HepG2 (cell line): Measurements from ENCODE around the gene COX14. TPM values are rescaled to one million over a fixed set of nuclear protein-coding genes. Genes with fewer than 3 reads are reported as not detected.

Experiments
- ATAC-seq: fragments of 200-7000 bp; cut with Tn5 transposase; 3 replicates; pipeline ENCODE4 v1.9.1; 2020; ENCODE audit warnings: mild to moderate bottlenecking, moderate library complexity
- BruUV-seq: library from RNA; stranded (reverse); fragments of 400-500 nt; replicated peaks from 2 replicates; lab custom pipeline; 2021; lab: Mats Ljungman, UMichigan
- CTCF ChIA-PET: fragments of 300-600 bp; formaldehyde crosslinking; extraction: SDS; loops from one replicate; lab custom pipeline; 2021; ENCODE audit warnings: low total read pairs, inconsistent platforms, low intra/inter-chr PET ratio; lab: Yijun Ruan, JAX
- POLR2A ChIA-PET: fragments of 350-600 bp; sonication (Branson Sonifier 250); formaldehyde crosslinking; loops from one replicate; lab custom pipeline; 2020; ENCODE audit warnings: antibody characterized with exemption, inconsistent platforms; lab: Yijun Ruan, JAX
- DNase-seq: peaks from one replicate; pipeline ENCODE4 v3.0.0-alpha.2; 2015; ENCODE audit warnings: low spot score
- FAIRE-seq: peaks from 3 replicates; lab custom pipeline; 2011; peaks lifted over from hg19 to GRCh38; lab: Jason Lieb, UNC
- H2AFZ ChIP-seq: one replicate; pipeline ENCODE4 v1.6.1; 2011; ENCODE audit warnings: low read length, inconsistent platforms
- H3K27ac ChIP-seq: fragments of 300-600 bp; 3 replicates; pipeline ENCODE4 v1.8.0; 2011; ENCODE audit warnings: mixed run types, mild to moderate bottlenecking, mixed read lengths, low read length, inconsistent platforms; ENCODE audit not compliant: insufficient read depth; ENCODE audit errors: extremely low read length
- H3K27me3 ChIP-seq, 2 experiments: fragments of 200-600 bp in 1 of 2; 2 replicates in 1 of 2; 3 replicates in 1 of 2; pipeline versions ENCODE4 v1.6.0 to v1.8.0; 2011; ENCODE audit warnings: low read length in 2 of 2, mild to moderate bottlenecking in 2 of 2, moderate library complexity in 2 of 2, inconsistent platforms in 1 of 2; ENCODE audit not compliant: insufficient read depth in 2 of 2, control insufficient read depth in 1 of 2
- H3K36me3 ChIP-seq, 2 experiments: fragments of 200-600 bp in 1 of 2; replicated peaks in 1 of 2; 2 replicates in 1 of 2; 3 replicates in 1 of 2; pipeline versions ENCODE4 v1.5.1 to v1.8.0; 2011; ENCODE audit warnings: low read length in 2 of 2, inconsistent platforms in 1 of 2; ENCODE audit not compliant: insufficient read depth in 2 of 2, control insufficient read depth in 1 of 2
- H3K4me1 ChIP-seq: 2 replicates; pipeline ENCODE4 v1.5.1; 2012; ENCODE audit warnings: low read length, inconsistent platforms; ENCODE audit not compliant: insufficient read depth
- H3K4me2 ChIP-seq: 2 replicates; pipeline ENCODE4 v1.6.0; 2011; ENCODE audit warnings: low read depth, low read length, inconsistent platforms
- H3K4me3 ChIP-seq, 3 experiments: fragments of 200-600 bp in 1 of 3; sonication (generic), shearing (Covaris generic) in 1 of 3; replicated peaks in 1 of 3; 2 replicates each; pipeline ENCODE4 v1.5.1; 2011 to 2016; ENCODE audit warnings: low read length in 3 of 3, inconsistent platforms in 2 of 3, low read depth in 2 of 3, mild to moderate bottlenecking in 2 of 3, control low read depth in 1 of 3, mixed read lengths in 1 of 3; ENCODE audit not compliant: insufficient read depth in 1 of 3
- H3K79me2 ChIP-seq: one replicate; pipeline ENCODE4 v1.6.1; 2011; ENCODE audit warnings: low read length, inconsistent platforms; ENCODE audit not compliant: insufficient read depth
- H3K9ac ChIP-seq: 2 replicates; pipeline ENCODE4 v1.6.0; 2011; ENCODE audit warnings: mild to moderate bottlenecking, low read depth, low read length, inconsistent platforms; ENCODE audit not compliant: insufficient read depth
- H3K9me3 ChIP-seq: 2 replicates; pipeline ENCODE4 v1.5.1; 2012; ENCODE audit warnings: mild to moderate bottlenecking, low read length
- H4K20me1 ChIP-seq: 2 replicates; pipeline ENCODE4 v1.6.0; 2011; ENCODE audit warnings: inconsistent platforms, mild to moderate bottlenecking, low read length, moderate library complexity; ENCODE audit not compliant: insufficient read depth
- ASH2L ChIP-seq: fragments of 300-600, 200-600 bp; sonication (generic); IDR thresholded peaks from 2 replicates; pipeline ENCODE4 v1.7.0; 2017; ENCODE audit warnings: low read depth, mild to moderate bottlenecking, moderate library complexity, mixed read lengths, low read length; ENCODE audit not compliant: insufficient read length
- GATAD1 ChIP-seq: IDR thresholded peaks from 2 replicates; pipeline ENCODE4 v1.6.1; 2016; ENCODE audit warnings: missing genetic modification reagents, missing compliant biosample characterization
- HMGXB4 ChIP-seq, 2 experiments: sonication (generic) in 1 of 2; formaldehyde crosslinking in 1 of 2; IDR thresholded peaks; 2 replicates each; pipeline versions ENCODE4 v1.4.0 to v1.6.1; 2018 to 2020; ENCODE audit warnings: missing genetic modification reagents in 2 of 2, borderline replicate concordance in 1 of 2, low read depth in 1 of 2, mild to moderate bottlenecking in 1 of 2, missing biosample characterization in 1 of 2
- HNF1B ChIP-seq: sonication (generic); formaldehyde crosslinking; IDR thresholded peaks from 2 replicates; pipeline ENCODE4 v1.5.1; 2020; ENCODE audit warnings: mild to moderate bottlenecking, moderate library complexity, missing genetic modification reagents
- IRF1 ChIP-seq: sonication (generic); formaldehyde crosslinking; IDR thresholded peaks from 2 replicates; pipeline ENCODE4 v1.4.0; 2020; ENCODE audit warnings: low read depth, mild to moderate bottlenecking, missing genetic modification reagents
- PHF20 ChIP-seq: sonication (generic); formaldehyde crosslinking; IDR thresholded peaks from 2 replicates; pipeline ENCODE4 v1.5.0; 2020; ENCODE audit warnings: mild to moderate bottlenecking, missing genetic modification reagents
- SMC3 ChIP-seq: IDR thresholded peaks from 2 replicates; pipeline ENCODE4 v1.6.1; 2011; ENCODE audit warnings: low read length, improper control_type of control experiment
- WIZ ChIP-seq: sonication (generic); formaldehyde crosslinking; IDR thresholded peaks from 2 replicates; pipeline ENCODE4 v1.5.1; 2020; ENCODE audit warnings: mild to moderate bottlenecking, missing genetic modification reagents
- ZBTB37 ChIP-seq: sonication (generic); formaldehyde crosslinking; IDR thresholded peaks from 2 replicates; pipeline ENCODE4 v1.4.0; 2020; ENCODE audit warnings: mild to moderate bottlenecking, missing genetic modification reagents
- ZFP36L1 ChIP-seq: sonication (generic); formaldehyde crosslinking; IDR thresholded peaks from 2 replicates; pipeline ENCODE4 v1.8.0; 2022; ENCODE audit warnings: mild to moderate bottlenecking, missing genetic modification reagents, moderate library complexity
- ZNF713 ChIP-seq: sonication (generic); formaldehyde crosslinking; IDR thresholded peaks from 2 replicates; pipeline ENCODE4 v1.4.0; 2020; ENCODE audit warnings: mild to moderate bottlenecking, missing genetic modification reagents
- ZNF773 ChIP-seq: sonication (generic); formaldehyde crosslinking; IDR thresholded peaks from 2 replicates; pipeline ENCODE4 v1.4.0; 2020; ENCODE audit warnings: missing genetic modification reagents, borderline replicate concordance
- ZNF780A ChIP-seq: sonication (generic); formaldehyde crosslinking; IDR thresholded peaks from 2 replicates; pipeline ENCODE4 v1.8.0; 2022; ENCODE audit warnings: mild to moderate bottlenecking, missing genetic modification reagents, moderate library complexity
- WGBS: methylation state at CpG from one replicate; pipeline ENCODE4 v1.1.6; 2017; ENCODE audit warnings: low lambda C conversion rate; 5-methylcytosine and 5-hydroxymethylcytosine counted together
- in situ Hi-C: cut with HindIII; loops from 2 replicates; pipeline ENCODE4 v1.10.0; 2017; ENCODE audit warnings: low pct_unique_long_range_greater_than_20kb; ENCODE audit not compliant: extremely low pct_ligation_motif_present
- intact Hi-C: fragments of 100-400 bp; cut with micrococcal nuclease; formaldehyde crosslinking; loops from one replicate; pipeline ENCODE4 v1.10.0; 2022; ENCODE audit not compliant: unreplicated experiment
- polyA plus RNA-seq, 8 experiments: library from polyadenylated mRNA; depleted of rRNA in 3 of 8; stranded (reverse) in 7 of 8; unstranded in 1 of 8; fragments of >200 nt; fragmentation: Illumina TruSeq in 4 of 8; extraction: Trizol in 4 of 8; gene quantifications; 2 replicates each; pipeline versions ENCODE4 v1.2.1 to v1.2.3, GENCODE V29; 2011 to 2016; ENCODE audit warnings: low read depth in 4 of 8, missing spikeins in 1 of 8, mixed read lengths in 1 of 8; ENCODE audit not compliant: insufficient read depth in 1 of 8
- total RNA-seq, 5 experiments: library from RNA; depleted of rRNA; stranded (reverse); fragments of >200 nt; fragmentation: Illumina TruSeq; extraction: Trizol; gene quantifications; 2 replicates each; pipeline ENCODE4 v1.2.3, GENCODE V29; 2016; ENCODE audit warnings: low read depth in 1 of 5
- TF ChIP-seq, protein P1 (sequence below): sonication (generic); formaldehyde crosslinking; IDR thresholded peaks from 2 replicates; pipeline ENCODE4 v1.5.0; 2020; ENCODE audit warnings: missing genetic modification reagents
- TF ChIP-seq, protein P2 (sequence below): IDR thresholded peaks from 2 replicates; pipeline ENCODE4 v1.6.1; 2012; ENCODE audit warnings: inconsistent platforms

COX14 gene
- total and polyA plus RNA-seq, 2 of the 13 experiments (the other 11 are each of a cell fraction or from before 2014, with no cell fraction given): 53.0 to 71.6 TPM

- TF ChIP-seq, protein P1, sequence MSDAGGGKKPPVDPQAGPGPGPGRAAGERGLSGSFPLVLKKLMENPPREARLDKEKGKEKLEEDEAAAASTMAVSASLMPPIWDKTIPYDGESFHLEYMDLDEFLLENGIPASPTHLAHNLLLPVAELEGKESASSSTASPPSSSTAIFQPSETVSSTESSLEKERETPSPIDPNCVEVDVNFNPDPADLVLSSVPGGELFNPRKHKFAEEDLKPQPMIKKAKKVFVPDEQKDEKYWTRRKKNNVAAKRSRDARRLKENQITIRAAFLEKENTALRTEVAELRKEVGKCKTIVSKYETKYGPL (CRISPR knock-in tag): no peak
- TF ChIP-seq HMGXB4 (CRISPR knock-in tag; IDR thresholded peaks at IDR 0.05; ENCODE audit: borderline replicate concordance in 1 of 2, low read depth in 1 of 2) (0 out of 4 replicates have a peak, but pooled peaks of 1 of the 2 experiments have one; percentile 15), ZNF713 (CRISPR knock-in tag) (0 out of 2 replicates have a peak, but pooled peaks have one; percentile 22), ZBTB37 (no peak), WIZ (no peak)
- TF ChIP-seq, protein P2, sequence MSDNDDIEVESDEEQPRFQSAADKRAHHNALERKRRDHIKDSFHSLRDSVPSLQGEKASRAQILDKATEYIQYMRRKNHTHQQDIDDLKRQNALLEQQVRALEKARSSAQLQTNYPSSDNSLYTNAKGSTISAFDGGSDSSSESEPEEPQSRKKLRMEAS: 0 out of 2 replicates have a peak, but pooled peaks have one; percentile 5
Measured at GRCh38 chr12:50166799-50167048, 54.7 kb downstream of the COX14 start (continued).

- ATAC-seq (peak; percentile 98), FAIRE-seq (peak; percentile 48), DNase-seq (peak; percentile 96)
- Histone ChIP-seq H3K9ac (peak within 1 kb of the TSS; percentile 88), H3K4me3 (peak within 1 kb of the TSS; percentile 80 to 98 (median 93)), H3K27me3 (no peaks in the 10 kb centered on the region; a peak in 1 of 5 replicates), H3K36me3 (no peaks in the 10 kb centered on the region), H3K79me2 (peaks cover 32% of the 10 kb centered on the region), H4K20me1 (no peaks in the 10 kb centered on the region), H2AFZ (no peak within 1 kb of the TSS), H3K4me1 (peaks cover 51% of the 10 kb centered on the region), H3K4me2 (peak within 1 kb of the TSS; percentile 94), H3K9me3 (no peaks in the 10 kb centered on the region), H3K27ac (peak within 1 kb of the TSS; percentile 90)
- CTCF ChIA-PET: no interaction called here
- in situ Hi-C loops (no loop called here), intact Hi-C loops (loop anchor here (2.0 kb wide), 2 partner anchors 54 to 92 kb away; partner anchors contain the start of gene COX14)
- POLR2A ChIA-PET: interaction anchor here (0.7 to 2.9 kb wide), 23 partner anchors 11 to 221 kb away, joined by 3 to 60 read pairs (median 4); partner anchors contain the start of genes COX14, GPD1 and SMARCD1
- 1% methylated on average over 37 of the region's 70 CpGs for WGBS
- no TSS peak for BruUV-seq
- TF ChIP-seq IRF1: no peak
- no peak for TF ChIP-seq SMC3
- no peak; the same call in 1 of the 2 replicates for TF ChIP-seq PHF20 (CRISPR knock-in tag)
- peak; percentile 46; the same call in 1 of the 2 replicates for TF ChIP-seq GATAD1
- no peak for TF ChIP-seq ZNF780A (CRISPR knock-in tag)
- peak; percentile 14; the same call in 1 of the 2 replicates for TF ChIP-seq ZNF773
- peak; percentile 53 for TF ChIP-seq ASH2L
- TF ChIP-seq HNF1B (CRISPR knock-in tag): no peak
- no peak for TF ChIP-seq ZFP36L1 (CRISPR knock-in tag)
Measured at GRCh38 chr12:50167049-50167828, 55.2 kb downstream of the COX14 start, which contains the start of gene CERS5. CERS5 (minus strand) TSS chr12:50167369; CDS start chr12:50167297, 72 bp downstream.
